IPS DF 19.7 (cell line): ENCODE data around the gene PRKAG2.

Experiments
- DNase-seq: peaks from one replicate; pipeline ENCODE4 v3.0.0-alpha.2; 2013; ENCODE audit warnings: low read depth, low spot score

Gene PRKAG2

GRCh38 chr7:151726652-151727578 is 150.0 kb downstream of the PRKAG2 start:
- DNase-seq, result no peak

- no peak for DNase-seq
These were observed 150.9 kb downstream of the PRKAG2 start for GRCh38 chr7:151725844-151726651.

- no peak for DNase-seq
These were observed 151.9 kb downstream of the PRKAG2 start for GRCh38 chr7:151724920-151725584.

DNA sequence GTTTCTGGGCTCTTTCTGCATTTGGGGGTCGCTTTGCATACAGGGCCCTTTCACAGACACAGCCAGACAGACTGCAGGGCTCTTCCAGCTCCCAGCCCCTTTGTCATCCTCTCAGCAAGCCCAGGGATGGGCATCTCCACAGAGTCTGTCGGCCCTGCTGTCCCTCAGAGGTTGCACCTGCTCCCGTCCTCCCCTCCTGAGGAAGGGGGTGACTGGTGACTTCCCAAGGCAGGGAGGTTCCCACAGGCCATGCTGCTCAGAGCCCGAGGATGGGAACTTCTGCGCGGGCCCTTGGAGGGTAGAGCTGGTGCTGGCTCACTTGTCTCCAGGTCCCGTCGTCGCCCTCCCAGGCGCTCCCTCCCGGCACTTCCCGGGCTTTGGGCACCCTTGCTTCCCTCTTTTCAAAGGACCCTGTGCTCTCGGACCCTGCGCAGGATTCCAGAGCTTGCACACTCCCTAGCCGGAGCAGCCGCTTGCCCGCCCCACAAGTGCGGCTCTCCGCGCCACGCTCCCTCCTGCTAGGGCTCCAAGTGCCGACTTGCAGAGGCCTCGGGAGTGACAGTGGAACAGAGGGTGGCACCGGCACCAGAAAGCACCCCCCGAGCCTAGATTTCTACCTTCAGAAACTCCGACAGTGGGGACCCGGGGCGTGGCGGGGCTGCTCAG is 152.5 kb downstream of the PRKAG2 start:
- DNase-seq, result no peak

DNA sequence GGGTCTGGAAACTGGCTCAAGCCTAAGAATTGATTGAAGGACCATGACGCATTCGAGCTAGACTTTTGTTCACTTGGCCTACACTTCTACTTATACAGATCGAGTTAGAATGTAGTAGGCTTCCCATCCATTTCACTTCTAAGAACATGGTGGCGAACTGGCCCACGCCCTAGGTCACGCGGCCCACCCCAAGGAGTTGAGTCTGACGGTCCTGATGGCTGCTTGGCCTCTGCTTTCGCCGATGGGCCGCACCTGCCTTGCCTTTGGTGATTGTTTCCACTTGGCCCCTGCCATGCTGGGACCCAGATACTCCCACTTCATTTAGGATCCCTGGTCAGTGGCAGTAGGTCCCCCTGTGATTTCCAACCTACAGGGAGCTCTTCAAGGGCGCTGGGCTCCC is 153.6 kb downstream of the PRKAG2 start:
- DNase-seq, result no peak

- DNase-seq, result no peak
These were observed 154.4 kb downstream of the PRKAG2 start for GRCh38 chr7:151722533-151722932.

DNA sequence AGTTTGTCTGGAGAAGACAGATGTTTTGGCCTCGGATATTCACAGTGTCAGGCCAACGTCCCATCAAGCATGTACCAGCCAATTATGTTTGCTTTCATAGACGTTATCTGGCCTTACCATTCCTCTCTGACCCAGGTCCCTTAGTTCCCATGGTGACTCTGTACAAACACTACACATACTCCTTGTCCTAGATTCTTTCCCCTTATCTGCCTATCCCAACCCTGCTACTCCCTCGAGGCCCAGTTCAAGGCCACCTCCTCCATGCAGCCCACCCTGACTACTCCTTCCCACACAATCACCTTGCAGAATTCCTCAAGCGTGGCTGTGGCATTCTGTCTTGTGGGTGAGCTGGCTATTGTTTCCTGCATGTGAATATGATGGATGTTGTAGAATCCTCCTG is 155.2 kb downstream of the PRKAG2 start:
- no peak for DNase-seq

DNA sequence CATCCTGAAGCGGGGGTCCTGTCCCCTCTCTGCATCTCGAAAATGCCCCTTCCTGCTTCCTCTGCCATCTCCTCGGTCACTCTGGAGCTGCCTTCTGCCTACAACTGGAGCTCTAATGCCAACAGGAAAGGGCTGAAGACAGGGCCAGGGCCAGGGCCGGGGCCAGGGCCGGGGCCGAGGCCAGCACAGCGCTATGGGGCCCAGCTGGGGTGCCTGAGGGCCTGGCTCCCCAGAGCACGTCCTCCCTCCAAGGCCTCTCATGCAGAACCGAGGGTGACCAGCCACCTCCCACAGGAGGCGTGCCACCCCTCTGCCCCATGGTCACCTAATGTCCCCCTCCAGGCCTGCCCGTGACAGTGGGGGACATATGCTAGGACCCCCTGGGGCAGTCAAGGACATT is 155.7 kb downstream of the PRKAG2 start:
- no peak for DNase-seq

GRCh38 chr7:151720280-151720679 is 156.6 kb downstream of the PRKAG2 start:
- no peak for DNase-seq

- DNase-seq, result no peak
These were observed 157.0 kb downstream of the PRKAG2 start for GRCh38 chr7:151719897-151720242.

GRCh38 chr7:151719031-151719896 is 157.7 kb downstream of the PRKAG2 start:
- DNase-seq, result no peak

- no peak for DNase-seq
These were observed 159.0 kb downstream of the PRKAG2 start for GRCh38 chr7:151717918-151718317.

DNA sequence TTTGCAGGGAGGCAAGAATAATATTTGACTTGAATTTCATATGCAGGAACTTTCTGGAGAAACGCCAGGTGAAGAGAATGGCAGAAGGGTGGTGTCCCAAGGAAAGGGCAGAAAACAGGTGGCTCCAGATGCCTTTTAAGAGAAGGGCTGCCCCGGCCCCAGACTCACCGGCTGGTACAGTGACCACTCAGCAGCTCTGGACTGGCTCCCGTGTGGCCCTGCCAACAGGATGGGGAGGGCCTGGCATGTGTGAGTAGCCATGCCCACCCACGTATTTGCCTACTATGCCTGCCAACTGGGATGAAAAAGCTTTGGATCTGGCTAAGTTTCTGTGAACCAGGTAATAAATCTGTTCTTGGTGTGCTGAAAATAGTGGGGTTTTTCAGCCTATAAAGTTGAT is 159.5 kb downstream of the PRKAG2 start:
- no peak for DNase-seq

DNA sequence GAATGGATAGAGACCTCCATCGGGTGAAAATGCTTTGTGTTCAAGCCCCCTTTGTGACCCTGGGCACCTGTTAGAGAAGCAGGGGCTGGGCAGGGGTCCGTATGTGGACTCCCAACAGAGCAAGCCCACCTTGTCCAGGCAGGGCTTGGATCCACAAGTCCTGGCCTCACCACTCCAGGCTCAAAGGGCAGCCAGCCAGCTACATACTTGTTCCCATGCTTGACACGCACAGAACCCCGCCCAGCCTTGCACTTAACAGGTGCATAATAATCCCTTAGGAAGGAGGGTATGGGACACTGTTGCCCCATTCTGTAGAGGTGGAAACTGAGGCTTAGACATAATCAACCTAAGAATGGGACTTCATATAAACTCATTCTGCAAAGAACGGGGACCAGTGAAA is 160.6 kb downstream of the PRKAG2 start:
- DNase-seq, result no peak

DNA sequence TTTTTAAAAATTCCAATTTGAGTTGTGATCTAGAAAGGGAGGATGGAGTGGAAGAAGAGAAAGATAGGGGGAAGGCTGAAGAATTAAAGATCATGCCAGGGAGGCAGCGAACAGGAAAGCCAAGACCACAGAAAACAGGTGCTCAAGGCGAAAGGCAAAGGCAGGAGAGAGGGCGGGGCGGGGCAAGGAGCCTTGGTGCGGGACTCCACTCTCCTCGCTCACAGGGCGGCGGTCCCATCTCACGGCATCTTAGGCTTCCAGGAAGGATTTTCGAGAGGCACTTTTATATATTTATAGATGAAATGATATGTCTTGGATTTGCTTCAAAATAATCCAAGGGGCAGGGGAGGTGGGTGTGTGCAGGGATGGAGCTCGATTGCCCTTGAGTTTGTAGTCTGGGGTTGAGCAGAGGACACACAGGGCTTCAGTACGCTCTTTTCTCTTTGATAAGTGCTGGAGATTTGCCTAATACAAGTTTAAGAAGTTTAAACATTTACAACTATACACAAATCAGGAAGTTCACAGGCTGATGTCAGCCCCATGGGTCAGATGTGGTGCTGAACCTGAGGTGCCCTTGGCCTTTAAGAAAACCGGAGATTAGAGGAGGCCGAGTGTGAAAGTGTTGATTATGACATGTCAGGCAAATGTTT is 161.1 kb downstream of the PRKAG2 start:
- DNase-seq, result no peak

GRCh38 chr7:151714201-151714600 is 162.7 kb downstream of the PRKAG2 start:
- DNase-seq, result no peak

DNA sequence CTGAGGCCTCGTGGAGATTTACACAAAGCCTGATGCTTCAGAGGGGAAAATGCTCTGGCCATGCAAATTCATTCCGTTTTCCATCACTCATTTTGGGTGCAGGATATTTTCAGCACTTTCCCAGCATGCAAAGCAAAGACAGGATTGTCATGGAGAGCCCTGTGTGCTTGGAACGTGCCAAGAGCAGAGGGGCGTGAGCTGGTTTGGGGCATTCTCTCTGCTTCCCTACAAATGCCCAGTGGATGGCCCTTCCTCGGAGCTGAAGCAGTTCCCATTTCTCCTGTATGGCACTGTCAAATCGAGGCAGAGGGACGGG is 164.1 kb downstream of the PRKAG2 start:
- DNase-seq, result no peak

GRCh38 chr7:151711906-151712809 is 164.8 kb downstream of the PRKAG2 start:
- DNase-seq, result no peak

DNA sequence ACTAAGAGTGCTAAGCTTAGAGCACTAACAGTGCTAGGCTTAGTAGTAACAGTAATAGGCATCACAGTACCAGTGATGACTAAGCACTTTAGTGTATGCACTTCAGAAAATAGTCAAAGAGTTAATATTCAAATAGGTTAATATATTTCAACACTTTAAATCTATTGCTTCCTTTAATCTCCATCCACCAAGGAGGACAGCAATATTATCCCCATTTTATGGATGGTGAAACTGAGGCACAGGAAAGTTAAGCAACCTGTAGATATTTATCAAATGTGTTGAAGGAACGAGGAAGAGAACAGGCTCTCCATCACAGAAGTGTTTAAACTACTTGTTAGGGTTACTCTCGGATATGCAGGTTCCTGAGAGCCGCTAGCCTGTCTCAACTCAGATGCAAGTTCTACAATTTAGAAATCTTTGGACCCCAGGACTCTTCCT is 165.5 kb downstream of the PRKAG2 start:
- DNase-seq, result no peak
